AG04449 (cell line): ENCODE results near the gene C1R.

Experiments used
- CTCF ChIA-PET: fragments of 350-600 bp; formaldehyde crosslinking; extraction: SDS; loops from one replicate; lab custom pipeline; 2021; ENCODE audit warnings: antibody characterized with exemption; lab: Yijun Ruan, JAX
- POLR2A ChIA-PET: fragments of 400-600, 350-600 bp; formaldehyde crosslinking; extraction: SDS; loops from one replicate; lab custom pipeline; 2020; ENCODE audit warnings: antibody characterized with exemption, inconsistent platforms; lab: Yijun Ruan, JAX
- DNase-seq: peaks from one replicate; pipeline ENCODE4 v3.0.0-alpha.2; 2010; ENCODE audit warnings: low read depth, low spot score
- H3K4me3 ChIP-seq: 2 replicates; pipeline ENCODE4 v1.5.1; 2011; ENCODE audit warnings: low read depth, mild to moderate bottlenecking, control low read depth, low read length
- TF ChIP-seq, protein P1 (sequence below): IDR thresholded peaks from one replicate; pipeline ENCODE4 v1.5.1; 2011; ENCODE audit warnings: mild to moderate bottlenecking, moderate library complexity, low read length, control low read depth, inconsistent platforms; ENCODE audit not compliant: insufficient read depth; ENCODE audit errors: missing control alignments

C1R gene

DNA sequence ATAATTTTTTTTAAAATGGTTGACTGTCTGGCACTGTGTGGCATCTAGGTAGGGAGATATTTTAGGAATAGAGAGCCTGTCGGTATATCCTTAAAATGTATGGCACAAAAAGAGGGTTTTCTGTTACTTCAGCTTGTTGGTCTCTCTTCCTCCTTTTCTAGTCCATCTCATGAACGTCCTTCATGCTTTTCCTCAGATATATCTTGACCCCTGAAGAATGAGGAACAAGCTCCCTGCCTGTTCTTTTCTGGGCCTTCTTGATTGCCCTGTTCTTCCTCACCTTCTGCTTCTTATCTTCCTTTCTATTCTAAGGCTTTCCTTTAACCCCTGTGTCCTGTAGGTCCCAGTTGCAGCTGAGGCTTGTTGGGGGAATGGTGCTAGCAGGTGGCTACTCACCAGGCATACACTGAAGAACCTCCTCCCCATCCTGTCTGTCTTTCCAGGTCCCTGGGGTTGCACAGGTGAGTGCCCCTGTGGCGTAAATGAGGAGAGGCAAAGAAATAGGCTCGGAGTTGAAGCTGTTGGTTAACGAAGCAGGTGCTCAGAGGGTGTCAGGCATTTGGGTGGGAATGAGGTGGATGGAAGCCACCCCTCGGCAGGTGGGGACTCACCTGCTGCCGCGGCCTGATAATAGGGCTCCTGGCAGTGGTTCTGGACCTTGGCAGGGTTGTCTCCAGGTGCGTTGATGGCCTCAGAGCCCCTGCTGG lies 7.2 kb upstream of the C1R start:
- no peak overlapping the region for H3K4me3 ChIP-seq
- ChIA-PET CTCF (interaction anchor here (0.8 to 6.4 kb wide), 4 partner anchors 9 to 39 kb away, joined by 3 to 63 read pairs (median 5); partner anchors contain the start of genes C1RL and C1S), POLR2A (no interaction called here)
- DNase-seq = no peak
- TF ChIP-seq, protein P1, sequence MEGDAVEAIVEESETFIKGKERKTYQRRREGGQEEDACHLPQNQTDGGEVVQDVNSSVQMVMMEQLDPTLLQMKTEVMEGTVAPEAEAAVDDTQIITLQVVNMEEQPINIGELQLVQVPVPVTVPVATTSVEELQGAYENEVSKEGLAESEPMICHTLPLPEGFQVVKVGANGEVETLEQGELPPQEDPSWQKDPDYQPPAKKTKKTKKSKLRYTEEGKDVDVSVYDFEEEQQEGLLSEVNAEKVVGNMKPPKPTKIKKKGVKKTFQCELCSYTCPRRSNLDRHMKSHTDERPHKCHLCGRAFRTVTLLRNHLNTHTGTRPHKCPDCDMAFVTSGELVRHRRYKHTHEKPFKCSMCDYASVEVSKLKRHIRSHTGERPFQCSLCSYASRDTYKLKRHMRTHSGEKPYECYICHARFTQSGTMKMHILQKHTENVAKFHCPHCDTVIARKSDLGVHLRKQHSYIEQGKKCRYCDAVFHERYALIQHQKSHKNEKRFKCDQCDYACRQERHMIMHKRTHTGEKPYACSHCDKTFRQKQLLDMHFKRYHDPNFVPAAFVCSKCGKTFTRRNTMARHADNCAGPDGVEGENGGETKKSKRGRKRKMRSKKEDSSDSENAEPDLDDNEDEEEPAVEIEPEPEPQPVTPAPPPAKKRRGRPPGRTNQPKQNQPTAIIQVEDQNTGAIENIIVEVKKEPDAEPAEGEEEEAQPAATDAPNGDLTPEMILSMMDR = no peak

DNA sequence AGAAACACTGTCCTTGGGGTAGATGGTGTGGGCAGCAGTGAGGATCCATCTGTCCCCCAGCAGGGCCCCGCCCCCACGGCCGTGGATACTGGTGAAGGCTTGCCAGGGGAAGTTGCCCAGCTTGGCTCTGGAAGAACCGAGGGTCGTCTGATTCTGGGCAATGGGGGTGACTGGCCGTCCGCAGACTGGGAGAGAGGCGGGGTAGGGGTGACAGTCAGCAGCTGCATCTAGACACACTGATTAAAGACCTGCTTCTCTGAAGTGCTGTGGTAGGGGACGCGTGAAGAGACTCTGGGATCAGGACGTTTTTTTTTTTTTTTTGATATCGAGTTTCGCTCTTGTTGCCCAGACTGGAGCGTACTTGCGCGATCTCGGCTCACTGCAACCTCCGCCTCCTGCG lies 4.7 kb upstream of the C1R start:
- POLR2A ChIA-PET = no interaction called here
- no peak overlapping the region for H3K4me3 ChIP-seq
- CTCF ChIA-PET = interaction anchor here (1.7 to 7.9 kb wide), 3 partner anchors 11 to 36 kb away, joined by 11 to 127 read pairs (median 96); partner anchors contain the start of genes C1RL and C1S
- TF ChIP-seq, protein P1 = no peak
- no peak for DNase-seq

DNA sequence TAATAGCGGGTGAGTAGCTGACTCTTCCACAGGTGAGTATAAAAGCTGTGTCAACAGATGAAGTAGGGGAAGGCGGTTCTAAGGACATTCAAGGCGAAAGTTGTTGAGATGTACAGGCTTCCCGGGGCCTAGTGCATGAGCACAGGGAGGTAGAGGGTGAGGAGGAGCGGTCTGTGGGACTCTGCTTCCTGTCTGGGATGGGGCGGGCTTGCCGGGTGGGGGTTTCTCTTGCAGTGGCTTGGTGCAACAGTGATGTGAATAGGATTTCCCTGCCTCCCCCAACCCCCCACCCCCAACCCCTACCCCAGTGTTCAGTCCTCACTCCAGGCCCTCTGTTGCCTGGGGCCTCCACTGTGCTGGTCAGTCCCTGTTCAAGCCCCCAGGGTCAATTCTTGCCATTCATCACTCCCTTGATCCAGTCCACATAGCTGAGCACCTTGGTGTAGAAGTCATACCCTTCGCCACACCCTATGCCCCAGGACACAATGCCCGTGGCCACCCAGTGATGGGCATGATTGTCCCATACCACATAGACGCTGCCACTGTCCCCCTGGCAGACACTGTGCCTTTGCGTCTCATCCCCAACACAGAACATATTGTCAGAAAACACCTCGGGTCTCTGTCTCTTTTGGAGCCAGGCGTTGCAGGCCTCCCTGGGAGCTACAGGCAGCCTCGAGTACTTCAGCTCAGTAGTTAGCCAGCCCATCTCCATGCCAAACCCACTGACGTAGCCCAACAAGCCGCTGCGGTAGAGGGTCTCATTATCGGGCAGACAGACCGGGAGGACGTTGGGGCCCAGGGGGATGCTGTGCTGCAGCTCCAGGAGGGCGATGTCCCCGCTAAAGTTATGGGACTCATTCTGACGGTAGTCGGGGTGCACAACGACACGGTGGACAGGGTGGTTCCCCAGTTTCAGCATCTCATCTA lies 4.0 kb upstream of the C1R start:
- DNase-seq = no peak
- POLR2A ChIA-PET = no interaction called here
- CTCF ChIA-PET = interaction anchor here (1.1 to 7.9 kb wide), 6 partner anchors 9 to 78 kb away, joined by 3 to 127 read pairs (median 8); partner anchors contain the start of genes C1RL, C1S and LPCAT3
- H3K4me3 ChIP-seq = no peak overlapping the region
- TF ChIP-seq, protein P1 = no peak

DNA sequence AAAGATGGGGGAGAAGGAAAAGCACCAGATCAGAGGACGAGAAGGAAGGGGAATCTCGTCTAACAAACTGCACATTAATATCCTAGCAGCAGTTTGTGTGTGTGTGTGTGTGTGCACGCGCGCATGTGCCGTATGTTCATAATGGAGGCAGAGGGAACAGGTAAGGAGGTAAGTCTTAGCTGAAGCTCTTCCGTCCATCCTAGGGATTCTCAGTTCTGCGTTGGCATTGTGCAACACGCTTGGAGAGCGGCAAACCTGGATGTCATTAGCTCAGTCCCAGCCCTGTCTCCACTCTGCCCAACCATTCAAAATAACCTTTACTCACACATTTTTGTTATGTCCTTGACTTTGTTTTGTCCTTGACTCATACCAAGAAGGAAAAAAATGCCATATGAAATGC lies 1.6 kb upstream of the C1R start:
- no peak for DNase-seq
- ChIA-PET POLR2A (interaction anchor here (0.8 to 1.1 kb wide), 2 partner anchors 9 to 150 kb away, joined by 3 to 4 read pairs; partner anchors contain the start of genes C12orf57 and RNU7-1), CTCF (interaction anchor here (0.6 to 7.9 kb wide), 16 partner anchors 8 to 144 kb away, joined by 3 to 127 read pairs (median 9); partner anchors contain the start of genes C1RL, C1S and LPCAT3)
- no peak overlapping the region for H3K4me3 ChIP-seq
- TF ChIP-seq, protein P1 = no peak

DNA sequence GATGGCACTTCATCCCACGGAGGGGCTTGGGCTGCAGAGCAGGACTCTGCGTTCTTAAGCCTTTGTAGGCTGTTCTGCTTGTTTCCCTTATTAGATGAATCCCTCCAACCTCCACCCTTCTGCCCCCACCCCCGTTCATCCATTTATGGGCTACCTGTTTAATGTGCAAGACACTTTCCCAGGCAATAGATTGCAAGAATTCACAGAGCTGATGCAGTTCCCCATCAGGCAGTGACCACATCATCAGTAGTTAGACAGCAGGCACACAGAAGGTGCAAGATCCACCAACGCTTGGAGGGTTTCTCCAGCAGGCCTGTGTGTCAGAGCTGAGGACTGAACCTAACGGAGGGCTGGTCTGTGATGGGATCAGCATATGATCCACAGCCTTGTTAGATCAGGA lies 1.2 kb upstream of the C1R start:
- ChIA-PET CTCF (interaction anchor here (0.7 to 7.9 kb wide), 18 partner anchors 9 to 172 kb away, joined by 3 to 127 read pairs (median 8); partner anchors contain the start of genes C1RL, C1S and LPCAT3), POLR2A (interaction anchor here (1.1 kb wide), 1 partner anchor 150 kb away, joined by 4 read pairs; the partner anchor contains the start of genes C12orf57 and RNU7-1)
- DNase-seq = no peak
- TF ChIP-seq, protein P1 = no peak
- H3K4me3 ChIP-seq = no peak overlapping the region
